Stimulated activated CD4-positive, alpha-beta T cell treated with anti-CD3 and anti-CD28 coated beads, Interleukin-4, amount 100 ng/mL, for 48 hours (primary cell): ENCODE measurements around the gene LDHA.
"Not testable (repeated sequence)": the region's sequence is repeated elsewhere in the genome, so short reads cannot be mapped to it uniquely, and the experiment has no call there.

Source experiments
- DNase-seq, 2 donors: peaks; one replicate each; pipeline ENCODE4 v3.0.0-alpha.2; 2020; ENCODE audit warnings: low read depth in 2 of 2

Gene LDHA

GRCh38 chr11:18394928-18395734, 768 bp downstream of the LDHA start:
- DNase-seq: no peak

- peak; percentile 90 to 91 for DNase-seq
Observed at GRCh38 chr11:18395735-18396504, 1.6 kb downstream of the LDHA start.

- no peak for DNase-seq
Observed at GRCh38 chr11:18397921-18398320, 3.6 kb downstream of the LDHA start.

GRCh38 chr11:18401077-18401476, 6.7 kb downstream of the LDHA start:
- not testable (repeated sequence) for DNase-seq

GRCh38 chr11:18404062-18404461, 9.7 kb downstream of the LDHA start:
- no peak for DNase-seq

GRCh38 chr11:18407400-18407799, 13.0 kb downstream of the LDHA start:
- DNase-seq: not testable (repeated sequence)

GRCh38 chr11:18408558-18409291, 14.4 kb downstream of the LDHA start:
- DNase-seq: no peak

- DNase-seq: no peak
Observed at GRCh38 chr11:18416459-18416858, 22.1 kb downstream of the LDHA start.

- DNase-seq: no peak
Observed at GRCh38 chr11:18419040-18419439, 24.7 kb downstream of the LDHA start.

- no peak for DNase-seq
Observed at GRCh38 chr11:18420067-18420466, 25.7 kb downstream of the LDHA start.

GRCh38 chr11:18427240-18427639, 32.9 kb downstream of the LDHA start:
- DNase-seq: no peak

- no peak for DNase-seq
Observed at GRCh38 chr11:18429332-18429731, 35.0 kb downstream of the LDHA start.

- no peak for DNase-seq
Observed at GRCh38 chr11:18438691-18439090, 44.3 kb downstream of the LDHA start.

- DNase-seq: no peak
Observed at GRCh38 chr11:18449251-18449650, 54.9 kb downstream of the LDHA start.

- DNase-seq: no peak
Observed at GRCh38 chr11:18452927-18453326, 58.6 kb downstream of the LDHA start.

- DNase-seq: no peak
Observed at GRCh38 chr11:18455686-18456372, 61.5 kb downstream of the LDHA start, which contains the start of gene LDHAL6A. Gene LDHAL6A (plus strand): TSS chr11:18455856. CDS start chr11:18456681, 825 bp downstream.

- DNase-seq: no peak
Observed at GRCh38 chr11:18457450-18457849, 63.1 kb downstream of the LDHA start.
